T-helper 22 cell (primary cell): ENCODE measurements around the gene MTA3.

Source experiments
- DNase-seq: peaks from one replicate; pipeline ENCODE4 v3.0.0-alpha.2; 2020; ENCODE audit warnings: low read depth

The MTA3 gene

GRCh38 chr2:42804891-42805290, 236.5 kb downstream of the MTA3 start:
- DNase-seq = no peak
